NCI-H2196 (cell line): ENCODE data around the gene MYOCOS.
A peak's percentile ranks its signal among the peaks of the same experiment; 100 is the strongest.

Experiments used
- DNase-seq: peaks from one replicate; lab custom pipeline; 2025; ENCODE audit not compliant: unreplicated experiment; lab: John Stamatoyannopoulos, UW

Gene MYOCOS

DNA sequence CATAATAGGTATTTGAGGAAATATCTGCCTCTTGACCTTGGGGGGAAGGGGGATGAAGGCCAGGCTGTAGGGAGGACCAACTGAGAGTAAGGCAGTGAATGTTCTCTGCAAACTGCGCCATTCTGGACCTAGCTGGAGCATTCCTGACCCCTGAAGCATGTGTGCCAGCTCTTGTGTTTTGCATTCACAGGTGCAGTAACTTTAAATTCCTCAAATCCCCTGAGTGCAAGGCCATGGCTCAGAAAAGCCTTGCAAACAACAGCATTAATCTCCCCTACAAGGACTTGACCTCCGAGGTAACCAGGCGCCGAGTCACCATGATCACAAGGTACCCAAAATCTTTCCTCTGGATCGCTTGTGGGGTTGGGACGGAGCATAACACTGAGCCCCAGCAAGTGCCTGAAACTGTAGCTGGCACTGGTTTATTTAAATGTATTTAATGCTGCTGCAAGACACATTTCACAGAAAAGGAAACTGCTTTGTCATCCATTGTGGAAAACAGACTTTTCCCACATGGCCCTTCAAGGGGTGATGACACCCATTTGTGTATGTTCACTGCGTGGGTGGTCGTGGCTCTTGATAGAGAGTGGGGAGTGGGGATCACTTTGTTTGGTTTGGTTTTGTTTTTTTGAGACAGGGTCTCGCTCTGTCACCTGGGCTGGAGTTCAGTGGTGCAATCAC, 1.7 kb downstream of the MYOCOS start:
- no peak for DNase-seq

DNA sequence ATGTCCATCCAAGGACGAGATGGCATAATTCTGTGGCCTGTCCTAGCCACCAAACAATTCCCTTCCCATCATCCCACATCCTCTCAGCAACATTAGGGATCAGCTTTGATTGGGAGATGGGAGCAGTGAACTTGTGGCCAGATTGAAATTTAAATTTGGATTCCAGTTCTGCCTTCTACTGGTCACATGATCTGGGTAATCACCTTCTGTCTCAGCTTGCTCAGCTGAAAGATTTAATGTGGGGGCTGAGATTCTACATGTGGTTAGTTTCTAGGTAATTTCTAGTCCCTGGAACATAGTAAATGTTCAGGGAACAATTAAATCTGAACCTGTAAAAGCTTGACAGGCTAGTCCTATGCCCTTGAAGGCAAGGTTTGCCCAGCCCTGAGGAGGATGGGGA, 3.2 kb downstream of the MYOCOS start:
- no peak for DNase-seq

DNA sequence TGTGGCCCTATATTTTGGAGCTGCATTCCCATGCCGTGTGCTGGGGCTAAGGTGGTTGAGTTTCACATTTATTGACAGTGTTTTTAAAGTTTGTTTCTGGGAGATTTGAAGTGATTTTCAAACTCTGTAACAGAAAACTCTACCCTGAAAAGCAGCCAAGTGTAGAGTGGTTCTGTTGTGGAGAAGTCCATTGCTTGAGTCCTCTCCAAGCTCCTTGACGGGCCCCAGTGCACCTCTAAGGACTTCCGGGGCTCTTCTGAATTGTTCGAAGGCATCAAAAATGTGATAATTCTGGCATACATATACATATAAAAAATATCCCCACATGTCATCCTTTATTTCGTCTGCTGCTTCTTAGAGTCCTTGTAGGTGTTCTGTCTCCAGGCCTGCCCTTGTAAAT, 5.0 kb downstream of the MYOCOS start:
- no peak for DNase-seq

DNA sequence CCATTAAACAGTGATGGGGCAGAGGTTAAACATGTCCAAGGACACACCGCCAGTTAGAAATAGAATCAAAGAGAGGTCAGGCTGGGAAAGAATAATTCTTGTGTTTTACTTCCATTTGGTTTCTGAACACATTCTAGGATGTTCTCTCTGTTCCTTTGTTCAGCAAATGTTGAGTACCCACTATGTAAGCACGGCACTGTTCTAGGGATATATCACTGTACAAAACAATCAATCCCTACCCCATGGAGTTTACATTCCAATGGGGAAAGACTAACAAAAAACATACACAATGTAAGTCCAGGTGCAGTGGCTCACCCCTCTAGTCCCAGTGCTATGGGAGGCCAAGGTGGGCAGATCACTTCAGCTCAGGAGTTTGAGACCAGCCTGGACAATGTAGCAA, 6.2 kb downstream of the MYOCOS start:
- no peak for DNase-seq

DNA sequence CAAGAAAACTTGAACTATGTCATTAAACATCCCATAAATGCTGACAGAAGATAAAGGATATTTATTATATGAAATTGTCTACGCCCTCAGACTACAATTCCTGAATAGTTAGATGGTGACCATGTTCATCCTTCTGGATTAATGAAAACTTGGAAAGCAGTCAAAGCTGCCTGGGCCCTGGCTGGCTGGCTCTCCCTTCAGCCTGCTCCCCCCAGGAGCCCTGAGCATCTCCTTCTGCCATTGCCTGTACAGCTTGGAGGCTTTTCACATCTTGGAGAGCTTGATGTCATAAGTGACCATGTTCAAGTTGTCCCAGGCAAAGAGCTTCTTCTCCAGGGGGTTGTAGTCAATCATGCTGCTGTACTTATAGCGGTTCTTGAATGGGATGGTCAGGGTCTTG, 13.6 kb downstream of the MYOCOS start:
- DNase-seq: no peak

DNA sequence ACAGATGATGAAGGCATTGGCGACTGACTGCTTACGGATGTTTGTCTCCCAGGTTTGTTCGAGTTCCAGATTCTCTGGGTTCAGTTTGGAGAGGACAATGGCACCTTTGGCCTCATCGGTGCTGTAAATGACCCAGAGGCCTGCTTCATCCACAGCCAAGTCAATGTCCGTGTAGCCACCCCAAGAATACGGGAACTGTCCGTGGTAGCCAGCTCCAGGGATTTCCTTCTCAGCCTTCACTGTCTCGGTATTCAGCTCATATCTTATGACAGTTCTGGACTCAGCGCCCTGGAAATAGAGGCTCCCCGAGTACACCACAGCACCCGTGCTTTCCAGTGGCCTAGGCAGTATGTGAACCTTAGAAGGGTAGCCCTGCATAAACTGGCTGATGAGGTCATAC, 14.1 kb downstream of the MYOCOS start:
- DNase-seq: no peak

DNA sequence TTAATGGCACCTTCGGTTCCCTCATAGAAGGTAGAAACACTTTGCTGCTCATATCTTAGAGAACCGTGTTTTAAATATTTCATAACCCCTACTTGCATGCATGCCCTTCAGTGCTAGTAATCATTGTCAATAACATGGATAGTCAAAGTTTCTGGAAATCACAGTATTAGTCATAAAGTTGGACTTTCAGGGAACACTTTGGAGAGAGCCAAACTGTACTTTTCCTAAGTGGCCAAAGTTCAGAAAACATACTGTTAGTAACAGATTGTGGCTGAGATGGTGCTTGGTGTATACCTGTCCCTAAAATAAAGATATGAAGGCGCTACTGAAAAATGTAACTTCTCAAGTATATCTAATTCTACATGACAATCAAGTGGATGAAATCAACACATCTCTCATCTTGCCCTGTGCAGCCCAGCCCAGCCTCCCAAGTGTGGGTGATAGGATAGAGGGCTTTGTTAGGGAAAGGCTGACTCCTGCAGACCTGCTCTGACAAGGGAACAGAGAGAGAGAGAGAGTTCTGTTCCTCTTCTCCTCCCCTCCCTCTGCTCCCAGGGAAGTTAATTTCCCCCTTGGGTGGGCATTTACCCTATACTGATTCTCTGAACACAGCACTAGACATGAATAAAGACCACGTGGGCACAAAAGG, 16.0 kb downstream of the MYOCOS start:
- no peak for DNase-seq

DNA sequence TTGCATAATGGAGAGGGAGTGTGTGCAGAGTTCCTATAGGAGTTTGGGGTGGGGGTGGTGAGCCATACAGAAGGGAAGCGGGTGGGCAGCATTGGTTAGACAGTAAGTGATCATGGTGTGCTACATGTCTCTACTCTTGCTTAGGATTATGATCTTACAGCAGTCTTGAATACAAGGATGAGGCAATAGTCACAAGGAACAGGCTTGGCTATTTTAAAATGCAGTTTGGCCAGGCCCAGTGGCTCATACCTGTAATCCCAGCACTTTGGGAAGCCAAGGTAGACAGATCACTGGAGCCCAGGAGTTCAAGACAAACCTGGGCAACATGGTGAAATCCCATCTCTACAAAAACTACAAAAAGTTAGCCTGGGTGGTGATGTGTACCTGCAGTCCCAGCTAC, 18.2 kb downstream of the MYOCOS start:
- no peak for DNase-seq

DNA sequence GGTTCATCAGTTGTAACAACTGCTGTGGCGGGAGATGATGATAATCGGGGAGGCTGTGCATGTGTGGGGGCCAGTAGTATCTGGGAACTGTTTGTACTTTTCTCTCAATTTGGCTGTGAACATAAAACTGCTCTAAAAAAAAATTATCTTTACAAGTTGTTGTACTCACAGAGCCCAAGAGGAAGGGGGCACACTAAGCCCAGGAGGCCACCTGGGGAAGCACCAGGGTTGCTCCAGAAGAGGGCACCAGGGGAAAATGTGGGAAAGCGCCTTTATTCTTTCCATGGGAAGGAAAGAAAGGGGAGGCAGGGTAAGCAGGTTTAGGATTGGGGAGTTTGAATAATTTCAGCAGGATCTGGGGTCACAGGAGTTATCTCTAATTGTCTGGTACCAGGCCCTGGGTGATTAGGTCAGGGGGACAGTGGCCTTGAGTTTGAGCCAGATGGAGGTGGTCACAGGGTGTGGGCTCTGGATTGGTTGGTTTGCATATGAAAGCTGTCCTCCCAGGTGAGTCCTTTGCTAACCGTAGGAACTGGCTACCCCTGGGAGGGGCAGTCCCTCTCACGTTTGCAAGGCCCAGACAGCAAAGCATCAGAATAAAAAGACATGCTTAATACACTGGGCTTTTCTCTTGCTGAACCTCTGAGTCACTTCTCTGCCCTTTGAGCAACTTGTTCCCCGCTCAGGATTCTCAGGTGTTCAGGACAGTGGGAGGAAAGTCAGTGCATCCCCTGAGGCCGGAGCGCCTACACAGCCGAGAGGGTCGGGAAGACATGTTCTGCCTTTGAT, 19.2 kb downstream of the MYOCOS start:
- DNase-seq: no peak

DNA sequence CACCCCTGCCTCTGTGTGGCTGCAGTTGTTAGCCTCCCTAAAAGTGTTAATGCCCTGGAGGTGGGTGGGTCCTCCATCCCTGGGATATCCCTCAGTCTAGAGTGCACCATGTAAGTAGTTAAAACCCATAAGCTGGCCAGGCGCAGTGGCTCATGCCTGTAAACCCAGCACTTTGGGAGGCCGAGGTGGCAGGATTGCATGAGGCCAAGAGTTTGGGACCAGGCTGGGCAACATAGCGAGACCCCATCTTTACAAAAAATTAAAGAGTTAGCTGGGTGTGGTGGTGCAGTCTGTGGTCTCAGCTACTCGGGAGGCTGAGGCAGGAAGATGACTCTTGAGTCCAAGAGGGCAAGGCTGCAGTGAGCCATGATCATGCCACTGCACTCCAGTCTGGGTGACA, 20.2 kb downstream of the MYOCOS start:
- DNase-seq: no peak

DNA sequence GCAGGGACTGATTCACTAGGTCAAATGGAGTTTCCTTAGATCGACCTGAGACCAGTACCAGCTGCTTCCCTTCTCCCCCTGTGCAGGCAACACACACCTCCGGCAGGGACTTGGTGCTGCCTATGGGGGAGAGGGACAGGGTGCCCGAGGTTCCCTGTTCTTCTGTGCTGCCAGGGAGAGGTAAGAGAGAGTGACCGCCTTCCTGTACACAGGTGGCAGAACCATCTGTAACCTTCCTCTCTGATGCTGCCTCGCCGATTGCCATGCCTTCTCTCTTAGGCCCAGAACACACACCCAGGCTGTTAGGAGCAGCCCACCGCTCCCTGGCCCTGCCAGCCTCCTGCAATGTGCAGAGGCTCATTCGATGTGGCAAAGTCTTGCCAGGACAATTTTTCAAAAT, 21.1 kb downstream of the MYOCOS start:
- no peak for DNase-seq

DNA sequence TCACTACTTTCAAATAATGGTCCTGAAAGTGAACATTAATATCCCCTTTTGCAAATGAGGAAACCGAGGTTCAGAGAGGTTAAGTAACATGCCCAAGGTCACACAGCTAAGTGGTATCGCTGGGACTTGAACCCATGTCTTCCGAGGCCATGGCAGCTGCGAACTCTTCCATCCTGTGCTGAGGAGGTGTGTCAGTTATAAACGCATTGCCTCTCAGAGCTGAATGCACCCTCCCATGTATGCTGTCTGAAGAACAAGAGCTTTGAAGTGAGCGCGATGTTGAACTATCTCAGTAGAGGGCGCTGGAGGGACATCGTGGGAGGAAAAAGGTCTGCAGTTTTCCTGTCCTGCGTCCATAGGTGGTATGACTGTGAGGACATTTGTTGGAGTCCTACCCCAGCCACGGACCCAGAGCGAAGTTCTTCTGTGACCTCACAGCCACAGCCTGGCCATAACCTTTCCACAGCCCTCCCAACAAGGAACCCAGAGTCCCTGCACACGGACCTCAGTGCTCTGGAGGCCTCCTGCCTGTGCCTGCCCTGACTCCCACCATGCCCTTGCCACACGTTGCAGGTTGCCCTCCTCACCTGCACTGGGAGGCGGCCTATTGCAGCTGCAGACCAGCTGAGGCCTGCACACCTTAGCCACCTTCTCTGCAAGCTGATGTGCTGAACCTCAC, 22.9 kb downstream of the MYOCOS start:
- peak; percentile 87 for DNase-seq

DNA sequence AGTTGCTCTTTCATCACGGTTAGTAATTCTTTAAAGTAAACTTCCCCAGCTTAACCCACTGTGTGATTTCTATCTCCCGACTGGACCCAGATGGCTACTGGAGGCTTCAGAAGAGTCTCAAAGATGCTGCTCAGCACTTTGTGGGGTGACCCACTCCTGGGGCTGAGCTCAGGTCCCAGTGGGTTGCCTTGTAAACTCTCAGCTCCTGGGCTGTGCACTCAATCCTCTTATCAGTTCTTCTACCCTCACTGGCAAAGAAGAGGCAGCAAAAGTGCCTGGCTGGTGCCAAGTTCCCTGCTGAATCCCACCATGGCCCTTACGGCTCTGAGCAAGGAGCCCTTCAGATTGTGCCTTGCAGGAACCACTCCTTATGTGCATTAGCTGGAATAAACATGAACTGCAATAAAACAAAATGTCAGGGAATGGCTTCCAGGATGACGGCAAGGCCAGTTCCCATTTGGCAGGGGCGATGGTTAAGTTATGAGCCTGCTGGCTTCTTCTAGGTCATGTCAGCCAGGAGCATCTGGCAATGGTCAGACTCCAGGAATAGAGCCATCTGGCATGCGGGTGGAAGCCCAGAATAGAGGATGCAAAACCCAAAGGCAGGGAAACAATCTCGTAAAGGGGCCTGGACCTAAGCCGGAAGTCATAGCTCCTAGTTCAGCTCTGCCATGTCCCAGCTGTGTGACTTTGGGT, 23.7 kb downstream of the MYOCOS start:
- DNase-seq: no peak

DNA sequence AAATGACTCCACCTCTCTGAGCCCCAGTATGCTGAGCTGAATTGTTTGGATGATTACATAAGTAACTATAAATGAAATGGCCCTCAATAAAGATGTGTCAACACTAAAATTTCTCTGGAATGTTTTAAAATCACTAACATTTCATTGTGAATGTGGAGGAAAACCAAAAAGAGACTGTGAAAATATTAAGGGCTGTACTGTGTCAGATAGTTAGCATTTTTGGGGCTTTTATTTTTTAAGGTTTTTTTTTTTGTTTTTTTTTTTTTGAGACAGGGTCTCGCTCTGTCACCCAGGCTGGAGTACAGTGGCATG, 24.2 kb downstream of the MYOCOS start:
- no peak for DNase-seq

DNA sequence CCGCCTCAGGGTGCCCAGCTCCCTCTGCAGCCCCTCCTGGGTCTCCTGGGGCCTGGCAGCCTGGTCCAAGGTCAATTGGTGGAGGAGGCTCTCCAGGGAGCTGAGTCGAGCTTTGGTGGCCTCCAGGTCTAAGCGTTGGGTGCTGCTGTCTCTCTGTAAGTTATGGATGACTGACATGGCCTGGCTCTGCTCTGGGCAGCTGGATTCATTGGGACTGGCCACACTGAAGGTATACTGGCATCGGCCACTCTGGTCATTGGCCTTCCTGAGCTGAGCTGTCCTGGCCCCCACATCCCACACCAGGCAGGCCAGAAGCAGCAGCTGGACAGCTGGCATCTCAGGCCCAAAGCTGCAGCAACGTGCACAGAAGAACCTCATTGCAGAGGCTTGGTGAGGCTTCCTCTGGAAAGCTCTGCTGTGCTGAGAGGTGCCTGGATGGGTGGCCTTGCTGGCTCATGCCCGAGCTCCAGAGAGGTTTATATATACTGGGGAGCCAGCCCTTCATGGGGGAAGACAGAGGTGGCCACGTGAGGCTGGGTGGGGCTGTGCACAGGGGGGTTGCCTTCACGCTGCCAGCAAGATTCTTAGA, 30.3 kb downstream of the MYOCOS start, which contains the start of gene MYOC:
Gene MYOC, minus strand, starts transcription at position 455 of the 589 bp plus-strand sequence. Its CDS starts 77 bp downstream, at position 378.
- no peak for DNase-seq

DNA sequence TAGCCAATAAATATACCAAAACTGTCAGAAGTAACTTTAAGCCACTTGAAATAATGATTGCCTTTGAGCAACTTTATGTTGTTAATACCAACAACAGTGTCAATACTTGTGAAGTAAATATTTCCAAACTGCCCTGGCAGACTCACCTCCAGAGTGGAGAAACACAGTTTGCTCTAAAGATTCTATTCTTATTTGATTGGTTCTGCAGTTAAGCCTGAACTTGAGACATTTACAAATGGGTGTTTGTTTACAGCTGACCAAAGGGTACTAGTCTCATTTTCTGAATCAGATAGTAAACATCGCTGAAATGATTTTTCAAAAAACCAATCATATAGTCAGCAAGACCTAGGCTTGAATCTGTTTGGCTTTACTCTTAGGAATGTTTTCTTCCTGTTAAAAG, 31.8 kb downstream of the MYOCOS start:
- no peak for DNase-seq

DNA sequence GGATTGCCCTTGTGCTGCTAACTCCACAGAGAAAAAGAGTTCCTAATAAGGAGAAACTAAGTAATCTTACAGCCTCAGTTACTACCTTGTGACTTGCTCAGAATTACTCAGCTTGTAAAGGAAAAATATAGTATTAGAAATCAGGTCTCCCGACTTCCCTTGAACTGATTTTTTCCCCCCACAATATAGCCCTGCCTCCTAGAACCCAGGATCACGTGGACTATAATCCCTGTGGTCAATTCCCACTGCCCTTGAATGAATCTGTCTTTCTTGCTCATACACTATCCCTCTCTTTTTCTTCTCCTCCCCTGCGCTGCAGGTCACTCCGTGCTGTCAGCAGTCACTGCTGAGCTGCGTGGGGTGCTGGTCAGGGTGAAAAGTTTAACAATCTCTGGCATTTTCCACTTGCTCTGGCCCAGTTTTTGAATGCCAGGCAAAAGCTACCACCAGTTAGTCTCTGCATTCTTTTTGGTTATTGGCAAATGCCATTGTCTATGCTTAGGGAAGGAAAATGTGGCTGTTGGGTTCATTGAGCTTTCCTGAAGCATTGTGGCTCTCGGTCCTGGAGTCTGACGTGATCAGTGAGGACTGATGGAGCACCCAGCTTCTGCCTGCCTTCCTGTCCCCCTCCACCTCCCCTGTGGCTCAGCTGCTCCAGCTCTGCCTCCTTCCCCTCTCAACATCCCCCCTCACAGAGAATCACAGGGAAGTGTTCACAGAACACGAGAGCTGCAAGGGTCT, 32.3 kb downstream of the MYOCOS start:
- DNase-seq: no peak

DNA sequence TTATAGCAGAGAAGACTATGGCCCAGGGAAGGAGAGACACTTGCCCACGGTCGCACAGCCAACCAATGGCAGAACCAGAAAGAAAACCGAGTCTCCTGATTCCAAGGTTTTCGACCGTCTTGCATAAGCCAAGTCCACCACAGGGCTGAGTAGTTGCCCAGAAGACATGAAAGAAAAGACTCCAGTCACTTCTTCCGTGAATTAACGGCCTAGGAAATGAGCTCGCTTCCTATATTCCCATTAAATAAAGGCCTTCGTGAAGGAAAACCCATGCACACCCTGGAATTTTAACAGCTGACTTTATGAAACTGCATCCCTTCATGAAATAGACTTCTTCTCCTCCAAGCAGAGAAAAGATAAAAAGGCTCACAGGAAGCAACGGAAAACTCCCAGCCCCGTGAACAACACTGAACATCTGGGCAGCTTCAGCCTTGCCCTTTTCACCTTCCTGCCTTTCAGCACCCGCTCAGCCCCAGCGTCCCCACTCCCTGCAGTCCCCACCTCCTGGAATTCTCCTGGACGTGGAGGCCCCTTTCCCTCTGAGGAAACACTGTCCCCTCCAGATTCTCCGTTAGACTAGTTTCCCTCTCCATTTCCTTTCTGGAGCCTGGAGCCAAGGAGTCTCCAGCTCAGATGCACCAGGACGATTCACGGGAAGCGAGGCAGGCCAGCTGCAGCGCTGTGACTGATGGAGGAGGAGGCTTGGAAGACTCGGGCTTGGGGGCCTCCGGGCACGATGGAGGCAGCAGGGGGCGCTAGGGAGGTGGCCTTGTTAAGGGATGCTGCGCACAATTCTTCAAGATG, 33.1 kb downstream of the MYOCOS start:
- DNase-seq: no peak

DNA sequence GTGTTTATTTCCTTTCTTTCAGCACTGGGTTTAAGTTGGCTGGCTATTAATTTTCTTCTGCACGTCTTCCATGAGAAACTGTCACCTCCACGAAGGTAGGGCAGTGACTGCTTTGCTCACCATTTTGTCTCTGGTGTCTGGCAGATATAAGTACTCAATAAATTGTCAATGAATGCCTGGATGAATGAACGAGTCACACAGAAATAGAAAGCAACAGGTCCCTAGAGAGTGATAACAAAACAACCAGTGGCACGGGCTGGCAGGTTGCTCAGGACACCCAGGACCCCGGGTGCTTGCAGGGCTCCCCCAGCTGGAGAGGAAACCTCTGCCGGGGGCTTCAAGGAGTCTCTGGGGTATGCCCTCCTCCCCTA, 33.7 kb downstream of the MYOCOS start:
- no peak for DNase-seq
